ENCODE data around the gene CRACR2A. TPM values are rescaled to one million over a fixed set of nuclear protein-coding genes. Genes with fewer than 3 reads are reported as not detected.

Gene CRACR2A
- polyA plus RNA-seq, 2 of the 4 experiments (the other 2 are of a cell fraction), result 1.1 to 3.8 TPM

DNA sequence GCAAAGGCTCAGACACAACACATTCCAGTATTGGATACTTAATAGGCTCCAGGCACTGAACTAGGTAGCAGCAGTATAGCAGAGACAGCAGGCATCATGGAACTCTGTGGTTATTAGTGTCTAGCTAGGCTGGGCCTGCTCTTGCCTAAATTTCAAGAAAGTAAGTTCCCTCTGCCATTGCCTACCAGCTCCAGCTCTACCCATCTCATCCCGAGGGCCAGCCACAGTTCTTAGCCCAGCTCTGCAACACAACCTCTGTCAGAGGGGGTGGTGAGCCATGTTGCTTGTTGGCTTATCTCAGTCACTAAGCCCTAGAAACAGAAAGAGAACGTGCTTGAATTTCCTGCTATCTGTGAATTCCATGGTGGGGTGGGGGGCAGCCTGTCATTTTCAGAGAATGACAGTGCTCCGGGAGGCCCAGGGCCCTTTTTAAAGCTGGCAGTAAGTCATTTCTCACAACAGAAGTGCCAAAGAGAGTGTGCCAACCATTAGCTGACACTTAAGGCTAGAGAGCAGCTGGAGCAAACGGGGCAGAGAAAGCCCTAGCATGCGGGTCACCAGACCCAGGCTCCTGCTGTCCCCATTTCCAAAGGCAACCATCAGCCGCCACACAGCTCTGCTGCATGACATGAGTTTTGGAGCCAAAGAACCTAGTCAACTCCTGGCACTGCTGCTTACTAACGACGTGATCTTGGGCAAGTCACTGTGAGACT is 156.1 kb downstream of the CRACR2A start (continued):
- TF ChIP-seq ZSCAN20 (CRISPR knock-in tag; IDR thresholded peaks at IDR 0.05) (no peak), CHD2 (IDR thresholded peaks at IDR 0.05; ENCODE audit: low read length, partially characterized antibody) (no peak)

DNA sequence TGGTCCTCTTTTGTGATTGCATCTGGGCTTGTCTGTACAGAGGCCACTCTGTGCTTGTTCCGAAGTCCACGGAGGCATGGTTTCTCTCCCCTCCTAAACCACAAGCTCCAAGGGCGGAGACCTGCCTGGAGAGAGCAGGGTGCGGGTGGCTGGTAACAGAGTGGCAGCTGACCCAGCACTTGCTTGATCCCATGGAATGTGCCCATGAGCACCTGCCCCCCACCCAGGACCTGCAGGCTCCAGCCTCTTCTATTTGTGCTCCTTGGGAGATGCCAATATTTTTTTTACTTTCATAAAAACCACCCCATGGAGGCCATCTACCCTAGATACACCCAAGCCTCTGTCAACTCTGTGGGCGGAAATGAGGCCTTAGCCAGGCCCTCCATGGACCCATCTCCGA is 157.2 kb downstream of the CRACR2A start:
- H3K9me3 ChIP-seq, result no peaks in the 10 kb centered on the region
- no peak for ATAC-seq
- FAIRE-seq, result no peak
- WGBS (ENCODE audit: missing lambda C conversion rate), result 61% methylated on average over 6 of the region's 6 CpGs
- H3K4me2 ChIP-seq, result no peak overlapping the region
- ChIA-PET POLR2A (no interaction called here), CTCF (no interaction called here)
- no peak overlapping the region for H3K27ac ChIP-seq
- H3K4me1 ChIP-seq, result no peaks in the 10 kb centered on the region
- TF ChIP-seq JUN (IDR thresholded peaks at IDR 0.05) (no peak), TFCP2L1 (CRISPR knock-in tag; IDR thresholded peaks at IDR 0.05) (no peak), POLR2A (IDR thresholded peaks at IDR 0.05; ENCODE audit: low read length) (no peak), PHF8 (IDR thresholded peaks at IDR 0.05; ENCODE audit: borderline replicate concordance, low read depth) (no peak), HOXA7 (CRISPR knock-in tag; IDR thresholded peaks at IDR 0.05) (no peak), ZNF302 (CRISPR knock-in tag; IDR thresholded peaks at IDR 0.05) (no peak), RNF2 (IDR thresholded peaks at IDR 0.05; ENCODE audit: borderline replicate concordance, low read depth) (no peak), POLR2AphosphoS2 (conservative IDR thresholded peaks at IDR 0.05; ENCODE audit: low read length) (no peak), RAD21 (conservative IDR thresholded peaks at IDR 0.05 in 1 of 2, IDR thresholded peaks at IDR 0.05 in 1 of 2) (no peak), FOXS1 (CRISPR knock-in tag; IDR thresholded peaks at IDR 0.05) (no peak), JUNB (IDR thresholded peaks at IDR 0.05) (no peak), KDM1A (IDR thresholded peaks at IDR 0.05; ENCODE audit: low read depth) (no peak), SMC3 (IDR thresholded peaks at IDR 0.05) (no peak), HOXB5 (CRISPR knock-in tag; IDR thresholded peaks at IDR 0.05) (no peak), RARB (CRISPR knock-in tag; IDR thresholded peaks at IDR 0.05) (no peak)
- TF ChIP-seq, protein P1, sequence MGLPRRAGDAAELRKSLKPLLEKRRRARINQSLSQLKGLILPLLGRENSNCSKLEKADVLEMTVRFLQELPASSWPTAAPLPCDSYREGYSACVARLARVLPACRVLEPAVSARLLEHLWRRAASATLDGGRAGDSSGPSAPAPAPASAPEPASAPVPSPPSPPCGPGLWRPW (IDR thresholded peaks at IDR 0.05), result no peak
- TF ChIP-seq, protein P2, sequence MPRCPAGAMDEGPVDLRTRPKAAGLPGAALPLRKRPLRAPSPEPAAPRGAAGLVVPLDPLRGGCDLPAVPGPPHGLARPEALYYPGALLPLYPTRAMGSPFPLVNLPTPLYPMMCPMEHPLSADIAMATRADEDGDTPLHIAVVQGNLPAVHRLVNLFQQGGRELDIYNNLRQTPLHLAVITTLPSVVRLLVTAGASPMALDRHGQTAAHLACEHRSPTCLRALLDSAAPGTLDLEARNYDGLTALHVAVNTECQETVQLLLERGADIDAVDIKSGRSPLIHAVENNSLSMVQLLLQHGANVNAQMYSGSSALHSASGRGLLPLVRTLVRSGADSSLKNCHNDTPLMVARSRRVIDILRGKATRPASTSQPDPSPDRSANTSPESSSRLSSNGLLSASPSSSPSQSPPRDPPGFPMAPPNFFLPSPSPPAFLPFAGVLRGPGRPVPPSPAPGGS (IDR thresholded peaks at IDR 0.05), result no peak
- TF ChIP-seq, protein P3, sequence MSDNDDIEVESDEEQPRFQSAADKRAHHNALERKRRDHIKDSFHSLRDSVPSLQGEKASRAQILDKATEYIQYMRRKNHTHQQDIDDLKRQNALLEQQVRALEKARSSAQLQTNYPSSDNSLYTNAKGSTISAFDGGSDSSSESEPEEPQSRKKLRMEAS (IDR thresholded peaks at IDR 0.05), result no peak
- no peak overlapping the region for H3K4me3 ChIP-seq
- DNase-seq (ENCODE audit: low read depth in 1 of 2, low spot score in 1 of 2), result no peak

DNA sequence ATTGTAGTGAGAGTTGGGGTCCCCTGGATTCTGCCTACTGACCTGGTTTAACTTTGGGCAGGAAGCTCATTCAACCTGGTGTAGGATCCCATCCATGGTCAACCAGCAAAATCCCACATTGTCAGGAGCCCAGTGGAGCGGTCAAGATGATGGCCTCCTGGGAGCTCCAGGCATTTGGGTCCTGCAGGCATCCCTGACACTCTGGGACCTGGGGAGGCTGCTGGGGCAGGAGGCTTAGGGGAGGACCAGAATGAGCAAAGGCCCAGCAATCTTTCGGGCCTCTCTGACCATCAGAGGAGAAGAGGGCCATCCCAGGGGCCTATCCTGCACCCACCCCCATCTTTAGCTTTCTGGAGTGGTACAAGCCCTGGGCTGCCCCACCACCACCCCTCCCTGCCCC is 157.9 kb downstream of the CRACR2A start:
- DNase-seq (ENCODE audit: low read depth in 1 of 2, low spot score in 1 of 2) (no peak), FAIRE-seq (no peak), ATAC-seq (no peak)
- POLR2A ChIA-PET, result no interaction called here
- no peak overlapping the region for H3K4me2 ChIP-seq
- H3K4me3 ChIP-seq, result no peak overlapping the region
- CTCF ChIA-PET, result no interaction called here
- H3K27ac ChIP-seq, result no peak overlapping the region
- no peaks in the 10 kb centered on the region for H3K4me1 ChIP-seq
- no peaks in the 10 kb centered on the region for H3K9me3 ChIP-seq
- WGBS (ENCODE audit: missing lambda C conversion rate), result 31% methylated on average over 1 of the region's 2 CpGs
- TF ChIP-seq ZC3H11A (IDR thresholded peaks at IDR 0.05) (no peak), MYC (IDR thresholded peaks at IDR 0.05; ENCODE audit: borderline replicate concordance, low read length) (no peak)
- TF ChIP-seq, protein P4, sequence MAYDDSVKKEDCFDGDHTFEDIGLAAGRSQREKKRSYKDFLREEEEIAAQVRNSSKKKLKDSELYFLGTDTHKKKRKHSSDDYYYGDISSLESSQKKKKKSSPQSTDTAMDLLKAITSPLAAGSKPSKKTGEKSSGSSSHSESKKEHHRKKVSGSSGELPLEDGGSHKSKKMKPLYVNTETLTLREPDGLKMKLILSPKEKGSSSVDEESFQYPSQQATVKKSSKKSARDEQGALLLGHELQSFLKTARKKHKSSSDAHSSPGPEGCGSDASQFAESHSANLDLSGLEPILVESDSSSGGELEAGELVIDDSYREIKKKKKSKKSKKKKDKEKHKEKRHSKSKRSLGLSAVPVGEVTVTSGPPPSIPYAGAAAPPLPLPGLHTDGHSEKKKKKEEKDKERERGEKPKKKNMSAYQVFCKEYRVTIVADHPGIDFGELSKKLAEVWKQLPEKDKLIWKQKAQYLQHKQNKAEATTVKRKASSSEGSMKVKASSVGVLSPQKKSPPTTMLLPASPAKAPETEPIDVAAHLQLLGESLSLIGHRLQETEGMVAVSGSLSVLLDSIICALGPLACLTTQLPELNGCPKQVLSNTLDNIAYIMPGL (CRISPR knock-in tag; IDR thresholded peaks at IDR 0.05; ENCODE audit: borderline replicate concordance), result no peak
- TF ChIP-seq, protein P5, sequence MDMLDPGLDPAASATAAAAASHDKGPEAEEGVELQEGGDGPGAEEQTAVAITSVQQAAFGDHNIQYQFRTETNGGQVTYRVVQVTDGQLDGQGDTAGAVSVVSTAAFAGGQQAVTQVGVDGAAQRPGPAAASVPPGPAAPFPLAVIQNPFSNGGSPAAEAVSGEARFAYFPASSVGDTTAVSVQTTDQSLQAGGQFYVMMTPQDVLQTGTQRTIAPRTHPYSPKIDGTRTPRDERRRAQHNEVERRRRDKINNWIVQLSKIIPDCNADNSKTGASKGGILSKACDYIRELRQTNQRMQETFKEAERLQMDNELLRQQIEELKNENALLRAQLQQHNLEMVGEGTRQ (IDR thresholded peaks at IDR 0.05), result no peak
- TF ChIP-seq, protein P6, sequence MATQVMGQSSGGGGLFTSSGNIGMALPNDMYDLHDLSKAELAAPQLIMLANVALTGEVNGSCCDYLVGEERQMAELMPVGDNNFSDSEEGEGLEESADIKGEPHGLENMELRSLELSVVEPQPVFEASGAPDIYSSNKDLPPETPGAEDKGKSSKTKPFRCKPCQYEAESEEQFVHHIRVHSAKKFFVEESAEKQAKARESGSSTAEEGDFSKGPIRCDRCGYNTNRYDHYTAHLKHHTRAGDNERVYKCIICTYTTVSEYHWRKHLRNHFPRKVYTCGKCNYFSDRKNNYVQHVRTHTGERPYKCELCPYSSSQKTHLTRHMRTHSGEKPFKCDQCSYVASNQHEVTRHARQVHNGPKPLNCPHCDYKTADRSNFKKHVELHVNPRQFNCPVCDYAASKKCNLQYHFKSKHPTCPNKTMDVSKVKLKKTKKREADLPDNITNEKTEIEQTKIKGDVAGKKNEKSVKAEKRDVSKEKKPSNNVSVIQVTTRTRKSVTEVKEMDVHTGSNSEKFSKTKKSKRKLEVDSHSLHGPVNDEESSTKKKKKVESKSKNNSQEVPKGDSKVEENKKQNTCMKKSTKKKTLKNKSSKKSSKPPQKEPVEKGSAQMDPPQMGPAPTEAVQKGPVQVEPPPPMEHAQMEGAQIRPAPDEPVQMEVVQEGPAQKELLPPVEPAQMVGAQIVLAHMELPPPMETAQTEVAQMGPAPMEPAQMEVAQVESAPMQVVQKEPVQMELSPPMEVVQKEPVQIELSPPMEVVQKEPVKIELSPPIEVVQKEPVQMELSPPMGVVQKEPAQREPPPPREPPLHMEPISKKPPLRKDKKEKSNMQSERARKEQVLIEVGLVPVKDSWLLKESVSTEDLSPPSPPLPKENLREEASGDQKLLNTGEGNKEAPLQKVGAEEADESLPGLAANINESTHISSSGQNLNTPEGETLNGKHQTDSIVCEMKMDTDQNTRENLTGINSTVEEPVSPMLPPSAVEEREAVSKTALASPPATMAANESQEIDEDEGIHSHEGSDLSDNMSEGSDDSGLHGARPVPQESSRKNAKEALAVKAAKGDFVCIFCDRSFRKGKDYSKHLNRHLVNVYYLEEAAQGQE (IDR thresholded peaks at IDR 0.05), result no peak

All from A549 (cell line).